Mononuclear cell (primary cell): ENCODE data around the gene SMIM38. TPM values are rescaled to one million over a fixed set of nuclear protein-coding genes. Genes with fewer than 3 reads are reported as not detected.

Experiments used
- H3K27me3 ChIP-seq: 2 replicates; pipeline ENCODE4 v1.6.0; 2011; ENCODE audit warnings: low read length, control low read depth; ENCODE audit not compliant: insufficient read depth
- H3K4me1 ChIP-seq: 2 replicates; pipeline ENCODE4 v1.5.1; 2011; ENCODE audit warnings: mild to moderate bottlenecking, low read length, control low read depth; ENCODE audit not compliant: insufficient read depth
- H3K4me3 ChIP-seq: 2 replicates; pipeline ENCODE4 v1.5.1; 2011; ENCODE audit warnings: mild to moderate bottlenecking, low read length, moderate library complexity
- H3K9me3 ChIP-seq: 2 replicates; pipeline ENCODE4 v1.5.1; 2011; ENCODE audit warnings: low read depth, mild to moderate bottlenecking, control low read depth, low read length
- total RNA-seq: library from RNA; depleted of rRNA; stranded (reverse); fragments of >200 nt; gene quantifications from one replicate; pipeline ENCODE4 v1.2.3, GENCODE V29; 2012

The SMIM38 gene
- total RNA-seq, 1 donor = 0.31 TPM

DNA sequence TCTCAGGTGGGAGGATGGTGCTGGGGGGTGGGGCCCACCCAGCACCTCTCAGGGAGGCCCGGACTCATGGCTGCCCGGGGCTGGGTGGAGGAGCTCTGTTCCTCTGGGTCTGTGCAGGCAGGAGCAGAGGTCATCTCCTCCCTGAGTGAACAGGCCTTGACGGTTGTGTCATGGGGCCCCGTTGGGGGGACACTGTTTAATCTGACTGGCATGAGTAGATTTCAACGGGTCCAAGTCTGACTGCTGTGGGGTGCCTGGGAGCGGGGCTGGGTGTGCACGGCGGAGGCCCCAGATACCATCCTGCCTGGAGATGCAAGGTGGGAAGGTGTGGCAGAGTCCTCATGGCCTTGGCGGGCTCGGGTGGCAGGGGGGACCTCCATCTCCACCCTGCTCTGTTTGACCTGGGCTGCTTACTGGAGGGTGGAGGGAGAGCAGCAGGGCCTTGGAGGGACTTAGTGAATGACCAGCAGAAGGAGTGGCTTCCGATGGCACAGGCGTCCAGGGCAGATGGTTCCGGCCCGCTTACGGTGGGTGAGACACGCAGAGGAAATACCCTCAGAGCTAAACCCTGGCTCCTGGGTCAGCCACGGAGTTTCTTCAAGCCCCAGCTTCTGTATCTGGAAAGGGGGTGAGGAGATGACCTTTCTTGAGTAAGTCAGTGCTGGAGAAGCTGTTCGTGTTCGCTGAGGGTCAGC is 48.7 kb downstream of the SMIM38 start:
- no peaks in the 10 kb centered on the region for H3K4me1 ChIP-seq
- no peak overlapping the region for H3K4me3 ChIP-seq
- no peaks in the 10 kb centered on the region for H3K9me3 ChIP-seq
- H3K27me3 ChIP-seq = no peaks in the 10 kb centered on the region

GRCh38 chr11:69204941-69205742 is 49.4 kb downstream of the SMIM38 start:
- no peak overlapping the region for H3K4me3 ChIP-seq
- H3K4me1 ChIP-seq = no peaks in the 10 kb centered on the region
- no peaks in the 10 kb centered on the region for H3K9me3 ChIP-seq
- H3K27me3 ChIP-seq = no peaks in the 10 kb centered on the region

Other genes with a start within 250 kb of the SMIM38 start
- not detected for gene MRGPRD, start 174.9 kb upstream of the SMIM38 start, total RNA-seq
- under 0.01 TPM for gene MRGPRF, start 142.7 kb upstream of the SMIM38 start, total RNA-seq
- gene TPCN2, start 107.0 kb upstream of the SMIM38 start, total RNA-seq = 9.1 TPM
- gene MYEOV, start 138.2 kb downstream of the SMIM38 start, total RNA-seq = 2.3 TPM